ENCODE measurements around the gene YIF1B. TPM values are rescaled to one million over a fixed set of nuclear protein-coding genes. Genes with fewer than 3 reads are reported as not detected.

YIF1B gene
- total and polyA plus RNA-seq, 9 of the 15 experiments (the other 6 are each of a cell fraction or from before 2014, with no cell fraction given): 8.5 to 586 (median 323) TPM

DNA sequence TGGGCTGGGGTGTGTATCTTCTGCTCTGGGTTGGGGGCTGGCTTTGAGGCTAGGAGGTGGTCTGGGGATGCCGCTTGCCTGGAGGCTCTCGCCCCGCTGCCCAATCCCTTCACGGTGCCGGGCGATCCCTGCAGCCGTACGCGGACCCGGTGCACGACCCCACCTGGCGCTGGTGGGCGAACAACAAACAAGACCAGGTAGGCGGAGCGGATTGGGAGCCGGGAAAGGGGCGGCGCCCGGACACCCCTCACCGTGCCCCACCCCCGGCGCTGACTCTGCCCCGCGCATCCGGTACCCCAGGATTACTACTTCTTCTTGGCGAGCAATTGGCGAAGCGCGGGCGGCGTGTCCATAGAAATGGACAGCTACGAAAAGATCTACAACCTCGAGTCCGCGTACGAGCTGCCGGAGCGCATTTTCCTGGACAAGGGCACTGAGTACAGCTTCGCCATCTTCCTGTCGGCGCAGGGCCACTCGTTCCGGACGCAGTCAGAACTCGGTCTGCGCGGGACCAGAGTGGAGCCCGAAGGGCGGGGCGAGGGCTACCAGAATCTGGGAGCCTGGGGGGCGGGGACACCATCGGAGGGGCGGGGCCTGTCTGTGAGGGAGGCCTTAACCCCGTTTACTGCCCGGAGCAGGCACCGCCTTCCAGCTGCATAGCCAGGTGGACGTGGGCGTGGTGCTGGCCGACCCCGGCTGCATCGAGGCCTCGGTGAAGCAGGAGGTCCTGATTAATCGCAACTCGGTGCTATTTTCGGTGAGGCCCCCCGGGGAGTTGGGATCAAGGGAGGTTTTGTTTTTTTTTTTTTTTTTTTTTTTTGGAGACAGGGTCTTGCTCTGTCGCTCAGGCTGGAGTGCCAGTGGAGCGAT lies 46.6 kb upstream of the YIF1B start (continued):
- TF ChIP-seq, protein P1, sequence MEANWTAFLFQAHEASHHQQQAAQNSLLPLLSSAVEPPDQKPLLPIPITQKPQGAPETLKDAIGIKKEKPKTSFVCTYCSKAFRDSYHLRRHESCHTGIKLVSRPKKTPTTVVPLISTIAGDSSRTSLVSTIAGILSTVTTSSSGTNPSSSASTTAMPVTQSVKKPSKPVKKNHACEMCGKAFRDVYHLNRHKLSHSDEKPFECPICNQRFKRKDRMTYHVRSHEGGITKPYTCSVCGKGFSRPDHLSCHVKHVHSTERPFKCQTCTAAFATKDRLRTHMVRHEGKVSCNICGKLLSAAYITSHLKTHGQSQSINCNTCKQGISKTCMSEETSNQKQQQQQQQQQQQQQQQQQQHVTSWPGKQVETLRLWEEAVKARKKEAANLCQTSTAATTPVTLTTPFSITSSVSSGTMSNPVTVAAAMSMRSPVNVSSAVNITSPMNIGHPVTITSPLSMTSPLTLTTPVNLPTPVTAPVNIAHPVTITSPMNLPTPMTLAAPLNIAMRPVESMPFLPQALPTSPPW (CRISPR knock-in tag; IDR thresholded peaks at IDR 0.05): peak; percentile 40
- TF ChIP-seq HDAC2 (IDR thresholded peaks at IDR 0.05): peak; percentile 31; the same call in 1 of the 2 replicates
- no peak for TF ChIP-seq ZNF444 (CRISPR knock-in tag; IDR thresholded peaks at IDR 0.05)
- TF ChIP-seq, protein P2, sequence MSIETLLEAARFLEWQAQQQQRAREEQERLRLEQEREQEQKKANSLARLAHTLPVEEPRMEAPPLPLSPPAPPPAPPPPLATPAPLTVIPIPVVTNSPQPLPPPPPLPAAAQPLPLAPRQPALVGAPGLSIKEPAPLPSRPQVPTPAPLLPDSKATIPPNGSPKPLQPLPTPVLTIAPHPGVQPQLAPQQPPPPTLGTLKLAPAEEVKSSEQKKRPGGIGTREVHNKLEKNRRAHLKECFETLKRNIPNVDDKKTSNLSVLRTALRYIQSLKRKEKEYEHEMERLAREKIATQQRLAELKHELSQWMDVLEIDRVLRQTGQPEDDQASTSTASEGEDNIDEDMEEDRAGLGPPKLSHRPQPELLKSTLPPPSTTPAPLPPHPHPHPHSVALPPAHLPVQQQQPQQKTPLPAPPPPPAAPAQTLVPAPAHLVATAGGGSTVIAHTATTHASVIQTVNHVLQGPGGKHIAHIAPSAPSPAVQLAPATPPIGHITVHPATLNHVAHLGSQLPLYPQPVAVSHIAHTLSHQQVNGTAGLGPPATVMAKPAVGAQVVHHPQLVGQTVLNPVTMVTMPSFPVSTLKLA (conservative IDR thresholded peaks at IDR 0.05): peak in 1 of 2 experiments; percentile 55; a peak in 2 of 4 replicates
- TF ChIP-seq YY1 (IDR thresholded peaks at IDR 0.05; ENCODE audit: borderline replicate concordance in 1 of 3, control insufficient read depth in 1 of 3, extremely low read depth in 1 of 3, insufficient read depth in 3 of 3, insufficient read length in 1 of 3, insufficient replicate concordance in 2 of 3, low read depth in 1 of 3, low read length in 2 of 3): peak in 1 of 3 experiments; percentile 49
- TF ChIP-seq HINFP (tag; conservative IDR thresholded peaks at IDR 0.05; ENCODE audit: low read depth): peak; percentile 89
- TF ChIP-seq, protein P3, sequence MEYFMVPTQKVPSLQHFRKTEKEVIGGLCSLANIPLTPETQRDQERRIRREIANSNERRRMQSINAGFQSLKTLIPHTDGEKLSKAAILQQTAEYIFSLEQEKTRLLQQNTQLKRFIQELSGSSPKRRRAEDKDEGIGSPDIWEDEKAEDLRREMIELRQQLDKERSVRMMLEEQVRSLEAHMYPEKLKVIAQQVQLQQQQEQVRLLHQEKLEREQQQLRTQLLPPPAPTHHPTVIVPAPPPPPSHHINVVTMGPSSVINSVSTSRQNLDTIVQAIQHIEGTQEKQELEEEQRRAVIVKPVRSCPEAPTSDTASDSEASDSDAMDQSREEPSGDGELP (CRISPR knock-in tag; IDR thresholded peaks at IDR 0.05; ENCODE audit: borderline replicate concordance): peak; percentile 78
- TF ChIP-seq CHCHD3 (CRISPR knock-in tag; IDR thresholded peaks at IDR 0.05): no peak
- peak; percentile 52; the same call in 1 of the 2 replicates for TF ChIP-seq ETV1 (tag; conservative IDR thresholded peaks at IDR 0.05; ENCODE audit: low read depth)
- TF ChIP-seq RBFOX2 (IDR thresholded peaks at IDR 0.05; ENCODE audit: low read depth, low read length): peak; percentile 66
- TF ChIP-seq ZMIZ1 (IDR thresholded peaks at IDR 0.05; ENCODE audit: low read depth in 2 of 2, low read length in 2 of 2): 0 out of 4 replicates have a peak, but pooled peaks of 1 of the 2 experiments have one; percentile 11
- TF ChIP-seq NRF1 (conservative IDR thresholded peaks at IDR 0.05 in 1 of 2, IDR thresholded peaks at IDR 0.05 in 1 of 2): peak; percentile 82 to 85
- TF ChIP-seq NBN (IDR thresholded peaks at IDR 0.05; ENCODE audit: low read depth): 0 out of 2 replicates have a peak, but pooled peaks have one; percentile 9
- TF ChIP-seq HMGN3 (IDR thresholded peaks at IDR 0.05; ENCODE audit: borderline replicate concordance, extremely low read depth, insufficient read length, low read depth, low read length): peak; percentile 15

Measured in K562 (cell line).